ENCODE data around the gene C1D. TPM values are rescaled to one million over a fixed set of nuclear protein-coding genes. Genes with fewer than 3 reads are reported as not detected.
A peak's percentile ranks its signal among the peaks of the same experiment; 100 is the strongest.

The C1D gene
- total and polyA plus RNA-seq, 2 of the 4 experiments (the other 2 are of a cell fraction) = 2.7 to 14.3 TPM

DNA sequence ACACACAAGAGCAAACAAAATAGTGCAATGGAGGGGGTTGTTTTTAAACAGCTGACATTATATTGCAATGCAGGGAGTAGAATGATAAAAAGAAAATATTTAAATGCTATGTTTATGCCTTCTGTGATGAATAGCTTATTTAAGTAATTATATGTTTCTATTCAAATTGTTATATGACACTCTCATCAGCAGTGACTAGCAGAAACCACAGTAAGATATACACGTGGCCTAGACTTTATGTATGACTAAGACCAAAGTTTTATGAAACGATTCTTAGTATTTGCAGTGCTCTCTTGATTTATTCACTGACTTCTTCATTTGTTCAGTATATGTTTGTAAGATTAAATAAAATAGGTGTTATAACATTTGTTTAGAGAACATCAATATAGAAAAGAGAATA lies 26.1 kb upstream of the C1D start:
- H3K18ac ChIP-seq (ENCODE audit: low read depth, low read length) = no peak overlapping the region
- no peaks in the 10 kb centered on the region for H4K20me1 ChIP-seq (ENCODE audit: insufficient read depth, low read length)
- H3K56ac ChIP-seq (ENCODE audit: extremely low read depth, insufficient read depth, low read length) = no peak overlapping the region
- no peak overlapping the region for H3K4ac ChIP-seq (ENCODE audit: low read depth, low read length)
- no peak overlapping the region for H2AK9ac ChIP-seq (replicated peaks; ENCODE audit: low read depth, low read length, poor library complexity)
- no peak overlapping the region for H3K14ac ChIP-seq (replicated peaks; ENCODE audit: low read depth, low read length)
- BruUV-seq (replicated peaks) = no TSS peak
- H3K36me3 ChIP-seq (ENCODE audit: control insufficient read depth, insufficient read depth, low read length) = no peaks in the 10 kb centered on the region
- no peak overlapping the region for H2AFZ ChIP-seq (replicated peaks; ENCODE audit: low read length, poor library complexity)
- no peak overlapping the region for H2AK5ac ChIP-seq (ENCODE audit: low read depth, low read length)
- no peak overlapping the region for H4K91ac ChIP-seq (ENCODE audit: insufficient read depth, low read depth, low read length)
- no peak overlapping the region for H2BK120ac ChIP-seq (ENCODE audit: low read depth, low read length)
- dilution Hi-C loops (cut with HindIII; ENCODE audit: low sequenced_read_pairs, unreplicated experiment) (no loop called here), intact Hi-C loops (cut with micrococcal nuclease) (no loop called here), in situ Hi-C loops (cut with MboI; ENCODE audit: low sequenced_read_pairs) (no loop called here)
- no peaks in the 10 kb centered on the region for H3K9me1 ChIP-seq (ENCODE audit: insufficient read depth, low read length)
- H3K4me3 ChIP-seq (ENCODE audit: insufficient read depth, low read depth, low read length) = no peak overlapping the region
- ChIA-PET POLR2A (ENCODE audit: unreplicated experiment) (no interaction called here), CTCF (no interaction called here)
- DNase-seq (peak; percentile 53), ATAC-seq (ENCODE audit: low read depth) (peak; percentile 82)
- TF ChIP-seq CEBPB (IDR thresholded peaks at IDR 0.05; ENCODE audit: low read depth, low read length) = no peak
- TF ChIP-seq RFX5 (IDR thresholded peaks at IDR 0.05; ENCODE audit: low read depth, low read length) = no peak
- no peak for TF ChIP-seq FOS (IDR thresholded peaks at IDR 0.05; ENCODE audit: low read depth, low read length)
- no peak for TF ChIP-seq MXI1 (IDR thresholded peaks at IDR 0.05; ENCODE audit: borderline replicate concordance, low read depth, low read length)
- no peak for TF ChIP-seq NFE2L2 (IDR thresholded peaks at IDR 0.05; ENCODE audit: low read depth, low read length)
- TF ChIP-seq MAFK (IDR thresholded peaks at IDR 0.05; ENCODE audit: low read depth, low read length) = no peak
- no peak for TF ChIP-seq CHD1 (IDR thresholded peaks at IDR 0.05; ENCODE audit: low read depth, low read length)
- TF ChIP-seq MAZ (IDR thresholded peaks at IDR 0.05; ENCODE audit: borderline replicate concordance, low read depth, low read length) = no peak
- no peak for TF ChIP-seq RCOR1 (IDR thresholded peaks at IDR 0.05; ENCODE audit: insufficient replicate concordance, low read length)
- TF ChIP-seq, protein P1, sequence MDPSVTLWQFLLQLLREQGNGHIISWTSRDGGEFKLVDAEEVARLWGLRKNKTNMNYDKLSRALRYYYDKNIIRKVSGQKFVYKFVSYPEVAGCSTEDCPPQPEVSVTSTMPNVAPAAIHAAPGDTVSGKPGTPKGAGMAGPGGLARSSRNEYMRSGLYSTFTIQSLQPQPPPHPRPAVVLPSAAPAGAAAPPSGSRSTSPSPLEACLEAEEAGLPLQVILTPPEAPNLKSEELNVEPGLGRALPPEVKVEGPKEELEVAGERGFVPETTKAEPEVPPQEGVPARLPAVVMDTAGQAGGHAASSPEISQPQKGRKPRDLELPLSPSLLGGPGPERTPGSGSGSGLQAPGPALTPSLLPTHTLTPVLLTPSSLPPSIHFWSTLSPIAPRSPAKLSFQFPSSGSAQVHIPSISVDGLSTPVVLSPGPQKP (IDR thresholded peaks at IDR 0.05; ENCODE audit: borderline replicate concordance, low read depth, low read length) = no peak
- no peak for TF ChIP-seq BHLHE40 (IDR thresholded peaks at IDR 0.05; ENCODE audit: low read depth, low read length)
- no peaks in the 10 kb centered on the region for H3K9me3 ChIP-seq (ENCODE audit: control insufficient read depth, insufficient read depth, low read length)
- peaks cover 19% of the 10 kb centered on the region for H3K27me3 ChIP-seq (ENCODE audit: control insufficient read depth, insufficient read depth, low read length)
- no peaks in the 10 kb centered on the region for H3K79me1 ChIP-seq (ENCODE audit: low read depth in 1 of 2, low read length in 2 of 2)
- no peak overlapping the region for H2BK20ac ChIP-seq (ENCODE audit: low read depth, low read length)
- H3K4me2 ChIP-seq (ENCODE audit: low read depth, low read length) = no peak overlapping the region; the same call in 1 of the 2 replicates
- H3K9ac ChIP-seq (ENCODE audit: low read depth, low read length) = no peak overlapping the region
- no peak overlapping the region for H2BK15ac ChIP-seq (ENCODE audit: low read depth, low read length)
- H3K23ac ChIP-seq (ENCODE audit: low read depth, low read length) = no peak overlapping the region
- H4K8ac ChIP-seq (ENCODE audit: low read depth in 2 of 2, low read length in 2 of 2) = no peak overlapping the region
- no peak overlapping the region for H3K27ac ChIP-seq (ENCODE audit: insufficient read depth, low read length)
- H4K5ac ChIP-seq (ENCODE audit: low read depth, low read length) = no peak overlapping the region
- peaks cover 2% of the 10 kb centered on the region; the same call in 1 of the 2 replicates for H3K4me1 ChIP-seq (ENCODE audit: control insufficient read depth, insufficient read depth, low read length)
- no peak overlapping the region for H2BK5ac ChIP-seq (ENCODE audit: low read depth, low read length, poor library complexity, severe bottlenecking)
- no CpG with 5 or more reads among the region's 2 CpGs for WGBS, 2 experiments (ENCODE audit: extremely low coverage in 2 of 2, insufficient read length in 1 of 2)
